AG04449 (cell line): Measurements from ENCODE around the gene PDRG1.

Experiments
- CTCF ChIA-PET: fragments of 350-600 bp; formaldehyde crosslinking; extraction: SDS; loops from one replicate; lab custom pipeline; 2021; ENCODE audit warnings: antibody characterized with exemption; lab: Yijun Ruan, JAX
- POLR2A ChIA-PET: fragments of 400-600, 350-600 bp; formaldehyde crosslinking; extraction: SDS; loops from one replicate; lab custom pipeline; 2020; ENCODE audit warnings: antibody characterized with exemption, inconsistent platforms; lab: Yijun Ruan, JAX
- DNase-seq: peaks from one replicate; pipeline ENCODE4 v3.0.0-alpha.2; 2010; ENCODE audit warnings: low read depth, low spot score
- H3K4me3 ChIP-seq: 2 replicates; pipeline ENCODE4 v1.5.1; 2011; ENCODE audit warnings: low read depth, mild to moderate bottlenecking, control low read depth, low read length
- CTCF ChIP-seq: IDR thresholded peaks from one replicate; pipeline ENCODE4 v1.5.1; 2011; ENCODE audit warnings: mild to moderate bottlenecking, moderate library complexity, low read length, control low read depth, inconsistent platforms; ENCODE audit not compliant: insufficient read depth; ENCODE audit errors: missing control alignments

The PDRG1 gene

DNA sequence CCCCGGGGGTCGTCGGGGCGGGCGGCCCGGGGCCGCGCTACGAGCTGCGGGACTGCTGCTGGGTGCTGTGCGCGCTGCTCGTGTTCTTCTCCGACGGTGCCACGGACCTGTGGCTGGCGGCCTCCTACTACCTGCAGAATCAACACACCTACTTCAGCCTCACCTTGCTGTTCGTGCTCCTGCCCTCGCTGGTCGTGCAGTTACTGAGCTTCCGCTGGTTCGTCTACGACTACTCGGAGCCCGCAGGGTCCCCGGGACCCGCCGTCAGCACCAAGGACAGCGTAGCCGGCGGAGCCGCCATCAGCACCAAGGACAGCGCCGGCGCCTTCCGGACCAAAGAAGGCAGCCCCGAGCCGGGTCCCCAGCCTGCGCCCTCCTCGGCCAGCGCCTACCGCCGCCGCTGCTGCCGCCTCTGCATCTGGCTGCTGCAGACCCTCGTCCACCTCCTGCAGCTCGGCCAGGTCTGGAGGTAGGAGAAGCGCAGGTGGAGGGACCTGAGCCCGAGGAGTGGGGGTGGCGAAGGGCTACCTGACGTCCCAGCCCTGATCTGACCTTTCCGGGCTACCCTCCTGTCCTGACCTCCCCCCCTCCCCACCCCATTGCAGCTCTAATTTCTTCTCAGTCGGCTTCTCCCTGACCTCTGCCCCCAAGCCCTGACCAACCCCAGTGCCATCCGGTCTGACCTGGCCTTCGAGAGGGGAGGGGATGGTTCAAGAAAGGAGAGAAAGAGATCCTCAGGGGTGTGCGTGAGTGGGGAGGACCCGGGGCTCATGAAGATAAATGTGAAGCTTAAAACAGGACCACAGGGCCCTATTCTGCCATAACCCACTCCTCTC lies 16.7 kb upstream of the PDRG1 start:
- CTCF ChIA-PET: interaction anchor here (0.8 to 3.6 kb wide), 5 partner anchors 16 to 145 kb away, joined by 3 to 25 read pairs (median 4); partner anchors contain the start of gene PDRG1
- H3K4me3 ChIP-seq: no peak overlapping the region
- no peak for DNase-seq
- TF ChIP-seq CTCF: no peak
- POLR2A ChIA-PET: no interaction called here

DNA sequence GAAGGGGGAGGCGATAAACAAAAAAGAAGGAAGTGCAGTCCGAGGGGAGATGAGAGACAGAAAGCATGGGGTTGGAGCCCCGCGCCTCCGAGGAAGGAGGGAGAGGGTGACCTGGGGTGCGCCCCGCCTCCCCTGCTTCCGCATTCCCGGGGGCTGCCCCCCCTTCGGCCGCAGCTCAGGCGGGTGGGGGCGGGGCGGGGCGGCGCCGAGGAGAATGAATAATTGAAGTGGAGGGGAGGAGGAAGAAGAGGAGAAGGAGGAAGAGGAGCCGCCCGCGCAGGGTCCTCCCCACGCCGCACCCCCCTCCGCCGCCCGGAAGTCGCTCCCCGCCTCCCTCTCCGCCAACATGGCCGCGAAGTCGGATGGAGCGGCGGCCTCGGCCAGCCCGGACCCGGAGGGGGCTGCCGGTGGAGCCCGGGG lies 16.0 kb upstream of the PDRG1 start, which contains the start of gene XKR7:
Gene XKR7, plus strand, starts transcription at position 322 of the 420 bp plus-strand sequence. Its CDS starts 25 bp downstream, at position 347.
- CTCF ChIA-PET: interaction anchor here (0.8 to 3.6 kb wide), 3 partner anchors 15 to 145 kb away, joined by 3 to 25 read pairs (median 4); partner anchors contain the start of gene PDRG1
- no peak for TF ChIP-seq CTCF
- DNase-seq: no peak
- no peak within 1 kb of the TSS for H3K4me3 ChIP-seq
- POLR2A ChIA-PET: no interaction called here

GRCh38 chr20:31966991-31967655 lies 15.3 kb upstream of the PDRG1 start:
- no peak for TF ChIP-seq CTCF
- ChIA-PET CTCF (interaction anchor here (1.1 to 5.4 kb wide), 4 partner anchors 15 to 128 kb away, joined by 3 to 60 read pairs (median 4); partner anchors contain the start of gene PDRG1), POLR2A (no interaction called here)
- no peak overlapping the region for H3K4me3 ChIP-seq
- DNase-seq: no peak

- H3K4me3 ChIP-seq: no peak overlapping the region
- TF ChIP-seq CTCF: no peak
- DNase-seq: no peak
- ChIA-PET POLR2A (no interaction called here), CTCF (interaction anchor here (1.0 to 5.4 kb wide), 5 partner anchors 9 to 128 kb away, joined by 3 to 60 read pairs (median 3); partner anchors contain the start of gene PDRG1)
Measured at GRCh38 chr20:31963889-31964288, 12.0 kb upstream of the PDRG1 start.

DNA sequence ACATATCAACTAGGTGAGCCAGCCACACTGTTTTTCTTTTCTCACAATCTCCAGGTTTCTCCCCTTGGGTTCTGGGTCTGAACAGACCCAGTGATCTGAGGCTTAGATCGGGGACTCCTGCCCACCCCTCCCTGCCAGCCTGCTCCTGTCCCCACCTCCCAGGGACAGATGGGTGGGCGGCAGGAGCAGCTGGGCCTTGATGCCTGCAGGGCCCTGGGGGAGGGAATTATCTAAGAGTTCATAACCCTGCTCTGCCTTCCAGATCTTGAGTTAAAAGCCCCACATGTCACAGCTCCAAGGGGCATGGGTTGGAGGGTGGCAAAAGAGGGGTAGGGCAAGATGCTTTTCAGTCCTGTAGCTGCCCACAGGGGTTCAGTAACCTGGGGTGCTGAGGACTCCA lies 10.9 kb upstream of the PDRG1 start:
- CTCF ChIA-PET: interaction anchor here (1.0 to 5.4 kb wide), 3 partner anchors 10 to 130 kb away, joined by 3 to 60 read pairs (median 3); partner anchors contain the start of gene PDRG1
- POLR2A ChIA-PET: interaction anchor here (0.6 kb wide), 1 partner anchor 11 kb away, joined by 3 read pairs; no protein-coding TSS in a partner anchor
- no peak for TF ChIP-seq CTCF
- H3K4me3 ChIP-seq: no peak overlapping the region
- no peak for DNase-seq
